Measurements from ENCODE around the gene IGHMBP2.

DNA sequence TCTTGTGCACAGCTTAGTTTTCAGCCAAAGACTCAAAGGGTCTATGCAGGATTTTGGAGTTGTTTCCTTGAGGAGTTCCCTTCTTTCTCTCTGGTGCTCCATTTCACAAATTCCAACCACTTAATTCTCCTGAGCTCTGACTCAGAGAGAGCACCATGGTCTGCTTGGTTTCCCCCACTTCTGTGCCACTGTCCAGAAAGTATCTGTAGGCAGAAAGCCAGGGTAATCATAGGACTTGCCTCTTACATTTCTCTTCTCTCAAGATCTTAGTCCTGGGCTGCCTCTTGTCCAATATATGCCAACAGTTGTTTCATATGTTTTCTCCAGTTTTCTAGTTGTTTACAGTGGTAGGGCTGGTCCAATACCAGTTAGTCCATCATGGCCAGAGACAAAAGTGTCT, 83.5 kb downstream of the IGHMBP2 start:
- TF ChIP-seq POLR2AphosphoS5 (IDR thresholded peaks at IDR 0.05; ENCODE audit: borderline replicate concordance, low read depth, low read length) (no peak), EZH2 (IDR thresholded peaks at IDR 0.05) (no peak), FOXP2 (optimal IDR thresholded peaks at IDR 0.05; ENCODE audit: control extremely low read depth, extremely low read length, insufficient read depth) (no peak)

All from SK-N-MC (cell line).